ENCODE data around the gene C4orf54. TPM values are rescaled to one million over a fixed set of nuclear protein-coding genes. Genes with fewer than 3 reads are reported as not detected.

Gene C4orf54
- total and polyA plus RNA-seq, 2 of the 4 experiments (the other 2 are of a cell fraction): not detected

DNA sequence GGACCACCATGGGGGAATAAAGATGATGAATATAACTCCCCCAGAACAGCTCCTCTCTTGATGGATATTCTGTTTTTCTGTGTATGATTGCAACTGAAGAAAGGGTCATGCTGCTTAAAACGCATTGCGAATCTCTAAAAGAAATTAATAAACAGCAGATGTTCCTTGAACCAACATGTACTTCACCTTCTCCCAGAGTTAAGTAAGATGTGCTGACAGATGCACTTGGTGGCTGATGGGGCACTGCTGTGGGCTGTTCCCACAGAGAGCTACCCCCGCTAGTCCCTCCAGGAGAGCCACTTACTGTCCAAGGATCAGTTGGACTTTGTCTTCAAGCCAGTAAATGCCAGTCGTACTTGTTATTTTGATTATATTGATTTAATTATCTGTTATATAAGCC is 26.3 kb upstream of the C4orf54 start:
- H2AFZ ChIP-seq (replicated peaks; ENCODE audit: low read length, poor library complexity): no peak overlapping the region
- no peak overlapping the region for H4K8ac ChIP-seq (ENCODE audit: low read depth in 2 of 2, low read length in 2 of 2)
- no peaks in the 10 kb centered on the region for H3K36me3 ChIP-seq (ENCODE audit: control insufficient read depth, insufficient read depth, low read length)
- H3K56ac ChIP-seq (ENCODE audit: extremely low read depth, insufficient read depth, low read length): no peak overlapping the region
- no peaks in the 10 kb centered on the region for H3K9me1 ChIP-seq (ENCODE audit: insufficient read depth, low read length)
- H3K4me3 ChIP-seq (ENCODE audit: insufficient read depth, low read depth, low read length): no peak overlapping the region
- no TSS peak for BruUV-seq (replicated peaks)
- H2BK15ac ChIP-seq (ENCODE audit: low read depth, low read length): no peak overlapping the region
- in situ Hi-C loops (cut with MboI; ENCODE audit: low sequenced_read_pairs): no loop called here
- no peak overlapping the region for H2BK5ac ChIP-seq (ENCODE audit: low read depth, low read length, poor library complexity, severe bottlenecking)
- H3K18ac ChIP-seq (ENCODE audit: low read depth, low read length): no peak overlapping the region
- WGBS, 2 experiments (ENCODE audit: extremely low coverage in 2 of 2, insufficient read length in 1 of 2): no CpG with 5 or more reads among the region's 4 CpGs
- H3K4ac ChIP-seq (ENCODE audit: low read depth, low read length): no peak overlapping the region
- DNase-seq: no peak
- no peak overlapping the region for H4K91ac ChIP-seq (ENCODE audit: insufficient read depth, low read depth, low read length)
- intact Hi-C loops (cut with micrococcal nuclease): no loop called here
- no peaks in the 10 kb centered on the region for H3K4me1 ChIP-seq (ENCODE audit: control insufficient read depth, insufficient read depth, low read length)
- no peaks in the 10 kb centered on the region for H3K79me1 ChIP-seq (ENCODE audit: low read depth in 1 of 2, low read length in 2 of 2)
- H3K4me2 ChIP-seq (ENCODE audit: low read depth, low read length): no peak overlapping the region
- H3K14ac ChIP-seq (replicated peaks; ENCODE audit: low read depth, low read length): no peak overlapping the region
- H3K27me3 ChIP-seq (ENCODE audit: control insufficient read depth, insufficient read depth, low read length): peaks cover 2% of the 10 kb centered on the region
- dilution Hi-C loops (cut with HindIII; ENCODE audit: low sequenced_read_pairs, unreplicated experiment): no loop called here
- no peak for ATAC-seq (ENCODE audit: low read depth)
- H3K9me3 ChIP-seq (ENCODE audit: control insufficient read depth, insufficient read depth, low read length): no peaks in the 10 kb centered on the region
- no peak overlapping the region for H2BK120ac ChIP-seq (ENCODE audit: low read depth, low read length)
- no peak overlapping the region for H4K5ac ChIP-seq (ENCODE audit: low read depth, low read length)
- POLR2A ChIA-PET (ENCODE audit: unreplicated experiment): no interaction called here
- H4K20me1 ChIP-seq (ENCODE audit: insufficient read depth, low read length): no peaks in the 10 kb centered on the region
- TF ChIP-seq POLR2A (IDR thresholded peaks at IDR 0.05; ENCODE audit: low read depth, low read length) (no peak), RCOR1 (IDR thresholded peaks at IDR 0.05; ENCODE audit: insufficient replicate concordance, low read length) (no peak), FOS (IDR thresholded peaks at IDR 0.05; ENCODE audit: low read depth, low read length) (no peak), CEBPB (IDR thresholded peaks at IDR 0.05; ENCODE audit: low read depth, low read length) (no peak), MAFK (IDR thresholded peaks at IDR 0.05; ENCODE audit: low read depth, low read length) (no peak), SMC3 (IDR thresholded peaks at IDR 0.05; ENCODE audit: low read depth, low read length) (no peak), NFE2L2 (IDR thresholded peaks at IDR 0.05; ENCODE audit: low read depth, low read length) (no peak), RAD21 (IDR thresholded peaks at IDR 0.05; ENCODE audit: low read length) (no peak), RFX5 (IDR thresholded peaks at IDR 0.05; ENCODE audit: low read depth, low read length) (no peak), MXI1 (IDR thresholded peaks at IDR 0.05; ENCODE audit: borderline replicate concordance, low read depth, low read length) (no peak)
- TF ChIP-seq, protein P1, sequence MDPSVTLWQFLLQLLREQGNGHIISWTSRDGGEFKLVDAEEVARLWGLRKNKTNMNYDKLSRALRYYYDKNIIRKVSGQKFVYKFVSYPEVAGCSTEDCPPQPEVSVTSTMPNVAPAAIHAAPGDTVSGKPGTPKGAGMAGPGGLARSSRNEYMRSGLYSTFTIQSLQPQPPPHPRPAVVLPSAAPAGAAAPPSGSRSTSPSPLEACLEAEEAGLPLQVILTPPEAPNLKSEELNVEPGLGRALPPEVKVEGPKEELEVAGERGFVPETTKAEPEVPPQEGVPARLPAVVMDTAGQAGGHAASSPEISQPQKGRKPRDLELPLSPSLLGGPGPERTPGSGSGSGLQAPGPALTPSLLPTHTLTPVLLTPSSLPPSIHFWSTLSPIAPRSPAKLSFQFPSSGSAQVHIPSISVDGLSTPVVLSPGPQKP (IDR thresholded peaks at IDR 0.05; ENCODE audit: borderline replicate concordance, low read depth, low read length): no peak
- TF ChIP-seq, protein P2, sequence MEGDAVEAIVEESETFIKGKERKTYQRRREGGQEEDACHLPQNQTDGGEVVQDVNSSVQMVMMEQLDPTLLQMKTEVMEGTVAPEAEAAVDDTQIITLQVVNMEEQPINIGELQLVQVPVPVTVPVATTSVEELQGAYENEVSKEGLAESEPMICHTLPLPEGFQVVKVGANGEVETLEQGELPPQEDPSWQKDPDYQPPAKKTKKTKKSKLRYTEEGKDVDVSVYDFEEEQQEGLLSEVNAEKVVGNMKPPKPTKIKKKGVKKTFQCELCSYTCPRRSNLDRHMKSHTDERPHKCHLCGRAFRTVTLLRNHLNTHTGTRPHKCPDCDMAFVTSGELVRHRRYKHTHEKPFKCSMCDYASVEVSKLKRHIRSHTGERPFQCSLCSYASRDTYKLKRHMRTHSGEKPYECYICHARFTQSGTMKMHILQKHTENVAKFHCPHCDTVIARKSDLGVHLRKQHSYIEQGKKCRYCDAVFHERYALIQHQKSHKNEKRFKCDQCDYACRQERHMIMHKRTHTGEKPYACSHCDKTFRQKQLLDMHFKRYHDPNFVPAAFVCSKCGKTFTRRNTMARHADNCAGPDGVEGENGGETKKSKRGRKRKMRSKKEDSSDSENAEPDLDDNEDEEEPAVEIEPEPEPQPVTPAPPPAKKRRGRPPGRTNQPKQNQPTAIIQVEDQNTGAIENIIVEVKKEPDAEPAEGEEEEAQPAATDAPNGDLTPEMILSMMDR (conservative IDR thresholded peaks at IDR 0.05; ENCODE audit: low read depth, low read length): no peak
- CTCF ChIA-PET: interaction anchor here (1.0 kb wide), 1 partner anchor 17 kb away, joined by 7 read pairs; no protein-coding TSS in a partner anchor
- no peak overlapping the region for H2AK5ac ChIP-seq (ENCODE audit: low read depth, low read length)
- H3K27ac ChIP-seq (ENCODE audit: insufficient read depth, low read length): no peak overlapping the region
- H2BK20ac ChIP-seq (ENCODE audit: low read depth, low read length): no peak overlapping the region
- H3K9ac ChIP-seq (ENCODE audit: low read depth, low read length): no peak overlapping the region
- no peak overlapping the region for H3K23ac ChIP-seq (ENCODE audit: low read depth, low read length)
- H2AK9ac ChIP-seq (replicated peaks; ENCODE audit: low read depth, low read length, poor library complexity): no peak overlapping the region

Data from IMR-90 (cell line).